Adrenal gland (tissue), 5 donors: Measurements from ENCODE around the gene SNRK.

ENCODE experiments used
- CTCF ChIP-seq, 6 experiments: fragments of 450-650 bp in 4 of 6; fragments of 200-600 bp in 2 of 6; sonication (generic) in 1 of 6; IDR thresholded peaks; 1 replicate in 5 of 6; 2 replicates in 1 of 6; pipeline versions ENCODE4 v1.5.1 to v1.8.0; 2016 to 2021; ENCODE audit warnings: antibody characterized with exemption in 6 of 6, mild to moderate bottlenecking in 2 of 6, moderate library complexity in 1 of 6
- POLR2A ChIP-seq, 2 donors: fragments of 450-650 bp; IDR thresholded peaks; one replicate each; pipeline ENCODE4 v1.6.1; 2017; ENCODE audit warnings: antibody characterized with exemption in 2 of 2, mild to moderate bottlenecking in 2 of 2, moderate library complexity in 1 of 2
- donor health status: DM: no; HTN: no; CAD: no.

GRCh38 chr3:43307649-43308048 lies 21.3 kb downstream of the SNRK start:
- TF ChIP-seq CTCF (IDR thresholded peaks at IDR 0.05), result no peak
- TF ChIP-seq POLR2A (IDR thresholded peaks at IDR 0.05), result no peak
